ENCODE data around the gene SLC10A4.

DNA sequence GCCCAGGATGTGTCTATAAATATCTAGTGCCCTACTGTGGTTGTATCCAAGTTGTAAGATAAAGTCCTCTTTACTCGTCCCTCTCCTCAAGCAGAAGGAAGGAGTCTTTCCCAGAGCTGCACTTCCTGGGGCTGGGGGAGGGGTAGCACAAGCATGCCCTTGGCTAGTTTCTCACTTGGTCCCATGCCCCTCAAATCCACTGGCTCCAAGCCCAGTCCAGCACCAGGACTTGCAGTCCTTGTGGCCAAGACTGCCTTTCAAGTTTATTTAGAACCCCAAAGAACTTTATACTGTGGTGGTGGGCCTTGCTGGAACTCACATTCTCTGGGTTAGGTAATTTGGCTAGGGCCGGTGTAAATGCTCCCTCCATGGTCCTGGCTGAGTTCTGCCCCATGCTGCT lies 43.2 kb upstream of the SLC10A4 start:
- TF ChIP-seq, protein P1, sequence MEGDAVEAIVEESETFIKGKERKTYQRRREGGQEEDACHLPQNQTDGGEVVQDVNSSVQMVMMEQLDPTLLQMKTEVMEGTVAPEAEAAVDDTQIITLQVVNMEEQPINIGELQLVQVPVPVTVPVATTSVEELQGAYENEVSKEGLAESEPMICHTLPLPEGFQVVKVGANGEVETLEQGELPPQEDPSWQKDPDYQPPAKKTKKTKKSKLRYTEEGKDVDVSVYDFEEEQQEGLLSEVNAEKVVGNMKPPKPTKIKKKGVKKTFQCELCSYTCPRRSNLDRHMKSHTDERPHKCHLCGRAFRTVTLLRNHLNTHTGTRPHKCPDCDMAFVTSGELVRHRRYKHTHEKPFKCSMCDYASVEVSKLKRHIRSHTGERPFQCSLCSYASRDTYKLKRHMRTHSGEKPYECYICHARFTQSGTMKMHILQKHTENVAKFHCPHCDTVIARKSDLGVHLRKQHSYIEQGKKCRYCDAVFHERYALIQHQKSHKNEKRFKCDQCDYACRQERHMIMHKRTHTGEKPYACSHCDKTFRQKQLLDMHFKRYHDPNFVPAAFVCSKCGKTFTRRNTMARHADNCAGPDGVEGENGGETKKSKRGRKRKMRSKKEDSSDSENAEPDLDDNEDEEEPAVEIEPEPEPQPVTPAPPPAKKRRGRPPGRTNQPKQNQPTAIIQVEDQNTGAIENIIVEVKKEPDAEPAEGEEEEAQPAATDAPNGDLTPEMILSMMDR (conservative IDR thresholded peaks at IDR 0.05; ENCODE audit: low read depth, low read length) = no peak
- TF ChIP-seq RCOR1 (IDR thresholded peaks at IDR 0.05; ENCODE audit: insufficient replicate concordance, low read length) = no peak
- TF ChIP-seq, protein P2, sequence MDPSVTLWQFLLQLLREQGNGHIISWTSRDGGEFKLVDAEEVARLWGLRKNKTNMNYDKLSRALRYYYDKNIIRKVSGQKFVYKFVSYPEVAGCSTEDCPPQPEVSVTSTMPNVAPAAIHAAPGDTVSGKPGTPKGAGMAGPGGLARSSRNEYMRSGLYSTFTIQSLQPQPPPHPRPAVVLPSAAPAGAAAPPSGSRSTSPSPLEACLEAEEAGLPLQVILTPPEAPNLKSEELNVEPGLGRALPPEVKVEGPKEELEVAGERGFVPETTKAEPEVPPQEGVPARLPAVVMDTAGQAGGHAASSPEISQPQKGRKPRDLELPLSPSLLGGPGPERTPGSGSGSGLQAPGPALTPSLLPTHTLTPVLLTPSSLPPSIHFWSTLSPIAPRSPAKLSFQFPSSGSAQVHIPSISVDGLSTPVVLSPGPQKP (IDR thresholded peaks at IDR 0.05; ENCODE audit: borderline replicate concordance, low read depth, low read length) = no peak
